Stromal cell of bone marrow (primary cell): ENCODE measurements around the gene SDCCAG8.

Experiments used
- DNase-seq: peaks from one replicate; pipeline ENCODE4 v3.0.0-alpha.2; 2012; ENCODE audit warnings: low read depth

Gene SDCCAG8

GRCh38 chr1:243254233-243254926 is 1.5 kb upstream of the SDCCAG8 start:
- peak; percentile 47 for DNase-seq

- peak; percentile 83 for DNase-seq
Observed at GRCh38 chr1:243254927-243255790, 682 bp upstream of the SDCCAG8 start, which contains the start of gene CEP170. TSS of gene CEP170 (minus strand) at chr1:243255281. CDS start at chr1:243225280, 30,001 bp downstream.

GRCh38 chr1:243256590-243256989 is 749 bp downstream of the SDCCAG8 start:
- no peak for DNase-seq

GRCh38 chr1:243257189-243257588 is 1.3 kb downstream of the SDCCAG8 start:
- no peak for DNase-seq

- no peak for DNase-seq
Observed at GRCh38 chr1:243258731-243259130, 2.9 kb downstream of the SDCCAG8 start.

GRCh38 chr1:243260221-243260880 is 4.5 kb downstream of the SDCCAG8 start:
- no peak for DNase-seq

- peak; percentile 65 for DNase-seq
Observed at GRCh38 chr1:243261390-243261789, 5.5 kb downstream of the SDCCAG8 start.

GRCh38 chr1:243264717-243265116 is 8.9 kb downstream of the SDCCAG8 start:
- DNase-seq, result peak; percentile 53

GRCh38 chr1:243266231-243266630 is 10.4 kb downstream of the SDCCAG8 start:
- no peak for DNase-seq

GRCh38 chr1:243267471-243267880 is 11.6 kb downstream of the SDCCAG8 start:
- DNase-seq, result no peak

- DNase-seq, result peak; percentile 60
Observed at GRCh38 chr1:243267914-243268653, 12.2 kb downstream of the SDCCAG8 start.

- no peak for DNase-seq
Observed at GRCh38 chr1:243268751-243269460, 13.1 kb downstream of the SDCCAG8 start.

- DNase-seq, result no peak
Observed at GRCh38 chr1:243269461-243269801, 13.6 kb downstream of the SDCCAG8 start.

GRCh38 chr1:243270097-243270864 is 14.4 kb downstream of the SDCCAG8 start:
- no peak for DNase-seq

- no peak for DNase-seq
Observed at GRCh38 chr1:243271996-243272395, 16.2 kb downstream of the SDCCAG8 start.

GRCh38 chr1:243272401-243272800 is 16.6 kb downstream of the SDCCAG8 start:
- DNase-seq, result no peak

- no peak for DNase-seq
Observed at GRCh38 chr1:243273506-243273905, 17.7 kb downstream of the SDCCAG8 start.

GRCh38 chr1:243273945-243274344 is 18.1 kb downstream of the SDCCAG8 start:
- DNase-seq, result no peak

GRCh38 chr1:243275316-243275715 is 19.5 kb downstream of the SDCCAG8 start:
- no peak for DNase-seq

- no peak for DNase-seq
Observed at GRCh38 chr1:243280571-243281129, 24.8 kb downstream of the SDCCAG8 start.
